GM12878 (cell line): ENCODE data around the gene EPHB2. TPM values are rescaled to one million over a fixed set of nuclear protein-coding genes. Genes with fewer than 3 reads are reported as not detected.

Source experiments
- ATAC-seq: fragments of 200-7000 bp; cut with Tn5 transposase; 3 replicates; pipeline ENCODE4 v1.9.1; 2020; ENCODE audit warnings: mild to moderate bottlenecking, moderate library complexity
- BruUV-seq: library from RNA; stranded (reverse); fragments of 400-500 nt; replicated peaks from 2 replicates; lab custom pipeline; 2021; lab: Mats Ljungman, UMichigan
- CTCF ChIA-PET: fragments of 300-600 bp; sonication (Branson Sonifier 250); formaldehyde crosslinking; extraction: SDS; loops from one replicate; lab custom pipeline; 2021; ENCODE audit warnings: inconsistent platforms; lab: Yijun Ruan, JAX
- POLR2A ChIA-PET: fragments of 350-600 bp; formaldehyde crosslinking; extraction: SDS; loops from one replicate; lab custom pipeline; 2021; ENCODE audit warnings: inconsistent platforms; lab: Charles Lee
- RAD21 ChIA-PET: fragments of 300-600 bp; sonication (Branson Sonifier 250); formaldehyde crosslinking; loops from one replicate; lab custom pipeline; 2023; ENCODE audit warnings: antibody characterized with exemption; ENCODE audit not compliant: unreplicated experiment; lab: Charles Lee
- SMC1A ChIA-PET: fragments of 300-600 bp; sonication (Branson Sonifier 250); formaldehyde crosslinking; loops from one replicate; lab custom pipeline; 2023; ENCODE audit not compliant: unreplicated experiment, uncharacterized antibody; lab: Charles Lee
- DNase-seq: peaks from one replicate; pipeline ENCODE4 v3.0.0-alpha.2; 2011; ENCODE audit warnings: low read depth, low spot score
- FAIRE-seq: peaks from 3 replicates; lab custom pipeline; 2011; peaks lifted over from hg19 to GRCh38; lab: Jason Lieb, UNC
- H2AFZ ChIP-seq: 2 replicates; pipeline ENCODE4 v1.6.0; 2011; ENCODE audit warnings: low read depth, low read length, control low read depth; ENCODE audit not compliant: control insufficient read depth
- H3K27ac ChIP-seq: 2 replicates; pipeline ENCODE4 v1.5.1; 2011; ENCODE audit warnings: control low read depth; ENCODE audit not compliant: control insufficient read depth, insufficient read depth
- H3K27me3 ChIP-seq, 2 experiments: replicated peaks in 1 of 2; 2 replicates each; pipeline versions ENCODE4 v1.6.0 to v1.6.1; 2011; ENCODE audit warnings: low read length in 1 of 2; ENCODE audit not compliant: control insufficient read depth in 2 of 2, insufficient read depth in 2 of 2
- H3K36me3 ChIP-seq, 2 experiments: 2 replicates each; pipeline ENCODE4 v1.5.1; 2011; ENCODE audit warnings: low read length in 1 of 2; ENCODE audit not compliant: control insufficient read depth in 2 of 2, insufficient read depth in 2 of 2
- H3K4me1 ChIP-seq: 2 replicates; pipeline ENCODE4 v1.6.1; 2011; ENCODE audit warnings: mild to moderate bottlenecking, low read length, moderate library complexity, mixed read lengths; ENCODE audit not compliant: control insufficient read depth, insufficient read depth
- H3K4me2 ChIP-seq: 2 replicates; pipeline ENCODE4 v1.6.0; 2011; ENCODE audit warnings: control low read depth; ENCODE audit not compliant: control insufficient read depth, insufficient read depth
- H3K4me3 ChIP-seq: fragments of 200-600 bp; sonication (generic); 2 replicates; pipeline ENCODE4 v1.5.1; 2016
- H3K79me2 ChIP-seq: 2 replicates; pipeline ENCODE4 v1.6.0; 2011; ENCODE audit warnings: low read length; ENCODE audit not compliant: control insufficient read depth, insufficient read depth
- H3K9ac ChIP-seq: 2 replicates; pipeline ENCODE4 v1.8.0; 2011; ENCODE audit warnings: low read length, control low read depth, mixed read lengths; ENCODE audit not compliant: control insufficient read depth, insufficient read depth
- H3K9me3 ChIP-seq: replicated peaks from 3 replicates; pipeline ENCODE4 v1.5.1; 2011; ENCODE audit warnings: mild to moderate bottlenecking, low read length; ENCODE audit not compliant: control insufficient read depth, insufficient read depth
- H4K20me1 ChIP-seq: 2 replicates; pipeline ENCODE4 v1.6.0; 2011; ENCODE audit not compliant: control insufficient read depth, insufficient read depth
- BRCA1 ChIP-seq: IDR thresholded peaks from 2 replicates; pipeline ENCODE4 v1.6.1; 2011; ENCODE audit warnings: low read depth, low read length, improper control_type of control experiment
- CTCF ChIP-seq, 3 experiments: IDR thresholded peaks in 2 of 3; conservative IDR thresholded peaks in 1 of 3; 2 replicates each; pipeline ENCODE4 v1.5.1; 2011; ENCODE audit warnings: low read depth in 3 of 3, low read length in 3 of 3, mild to moderate bottlenecking in 3 of 3, control low read depth in 2 of 3, moderate library complexity in 2 of 3, inconsistent platforms in 1 of 3, mixed read lengths in 1 of 3; ENCODE audit not compliant: control insufficient read depth in 2 of 3, insufficient read depth in 1 of 3; ENCODE audit errors: extremely low read depth in 1 of 3
- EED ChIP-seq: sonication (generic); IDR thresholded peaks from 2 replicates; pipeline ENCODE4 v1.6.1; 2016; ENCODE audit warnings: antibody characterized with exemption, low read depth
- ETV6 ChIP-seq, 2 experiments: fragments of 450-650 bp in 1 of 2; IDR thresholded peaks in 1 of 2; conservative IDR thresholded peaks in 1 of 2; 2 replicates each; pipeline ENCODE4 v1.6.1; 2014; ENCODE audit warnings: antibody characterized with exemption in 1 of 2, borderline replicate concordance in 1 of 2, low read depth in 1 of 2, mild to moderate bottlenecking in 1 of 2, moderate library complexity in 1 of 2
- FOS ChIP-seq: IDR thresholded peaks from 3 replicates; pipeline ENCODE4 v1.6.1; 2011; ENCODE audit warnings: borderline replicate concordance; ENCODE audit not compliant: insufficient read length; ENCODE audit errors: extremely low read depth
- GATAD2B ChIP-seq: fragments of 450-650 bp; conservative IDR thresholded peaks from 2 replicates; pipeline ENCODE4 v1.6.1; 2017; ENCODE audit warnings: low read depth, mild to moderate bottlenecking, moderate library complexity
- MTA2 ChIP-seq: fragments of 450-650 bp; IDR thresholded peaks from 2 replicates; pipeline ENCODE4 v1.6.1; 2016; ENCODE audit warnings: low read depth, mild to moderate bottlenecking, moderate library complexity
- POU2F2 ChIP-seq: IDR thresholded peaks from 3 replicates; pipeline ENCODE4 v1.6.1; 2011; ENCODE audit warnings: low read depth, mild to moderate bottlenecking, low read length, borderline replicate concordance
- WGBS: methylation state at CpG from one replicate; pipeline ENCODE4 v1.1.6; 2016; ENCODE audit warnings: low lambda C conversion rate; ENCODE audit not compliant: insufficient replicate concordance, insufficient coverage; ENCODE audit errors: missing lambda C conversion rate; 5-methylcytosine and 5-hydroxymethylcytosine counted together
- in situ Hi-C: fragments of 300-500 bp; cut with MboI; formaldehyde crosslinking; loops from 9 replicates; pipeline ENCODE4 v1.14.3; 2018; ENCODE audit warnings: mixed read lengths
- intact Hi-C: fragments of 100-400 bp; cut with micrococcal nuclease; formaldehyde crosslinking; loops from one replicate; pipeline ENCODE4 v1.14.2; 2022; ENCODE audit not compliant: unreplicated experiment
- polyA plus RNA-seq, 11 experiments: library from polyadenylated mRNA; depleted of rRNA in 4 of 11; unstranded in 6 of 11; stranded (reverse) in 5 of 11; fragments of >200 nt; fragmentation: Nextera tagmentation in 4 of 11; fragmentation: Illumina TruSeq in 1 of 11; extraction: Ambion mirVana in 4 of 11; extraction: Trizol in 1 of 11; gene quantifications; 1 replicate in 1 of 11; 2 replicates in 10 of 11; pipeline versions ENCODE4 v1.2.1 to v1.2.3, GENCODE V29; 2011 to 2016; ENCODE audit warnings: inconsistent platforms in 2 of 11, missing spikeins in 2 of 11, low read depth in 1 of 11
- total RNA-seq, 4 experiments: library from RNA; depleted of rRNA in 3 of 4; stranded (reverse); fragments of >200 nt in 3 of 4; fragmentation: Illumina TruSeq in 1 of 4; extraction: Trizol in 1 of 4; gene quantifications; 2 replicates each; pipeline versions ENCODE4 v1.2.1 to v1.2.3, GENCODE V29; 2013 to 2021
- TF ChIP-seq, protein P1 (sequence below): fragments of 450-650 bp; IDR thresholded peaks from 2 replicates; pipeline ENCODE4 v1.6.1; 2016; ENCODE audit warnings: mild to moderate bottlenecking
- TF ChIP-seq, protein P2 (sequence below): fragments of 450-650 bp; IDR thresholded peaks from 2 replicates; pipeline ENCODE4 v1.6.1; 2016; ENCODE audit warnings: mild to moderate bottlenecking
- TF ChIP-seq, protein P3 (sequence below): fragments of 450-650 bp; IDR thresholded peaks from 2 replicates; pipeline ENCODE4 v1.6.1; 2014; ENCODE audit warnings: mild to moderate bottlenecking
- TF ChIP-seq, protein P4 (sequence below): fragments of 450-650 bp; conservative IDR thresholded peaks from 2 replicates; pipeline ENCODE4 v1.6.1; 2017; ENCODE audit warnings: mild to moderate bottlenecking, moderate library complexity

Gene EPHB2
- total and polyA plus RNA-seq, 10 of the 15 experiments (the other 5 are each of a cell fraction or from before 2014, with no cell fraction given), result 0.13 to 3.3 (median 0.92) TPM

- TF ChIP-seq, protein P1, sequence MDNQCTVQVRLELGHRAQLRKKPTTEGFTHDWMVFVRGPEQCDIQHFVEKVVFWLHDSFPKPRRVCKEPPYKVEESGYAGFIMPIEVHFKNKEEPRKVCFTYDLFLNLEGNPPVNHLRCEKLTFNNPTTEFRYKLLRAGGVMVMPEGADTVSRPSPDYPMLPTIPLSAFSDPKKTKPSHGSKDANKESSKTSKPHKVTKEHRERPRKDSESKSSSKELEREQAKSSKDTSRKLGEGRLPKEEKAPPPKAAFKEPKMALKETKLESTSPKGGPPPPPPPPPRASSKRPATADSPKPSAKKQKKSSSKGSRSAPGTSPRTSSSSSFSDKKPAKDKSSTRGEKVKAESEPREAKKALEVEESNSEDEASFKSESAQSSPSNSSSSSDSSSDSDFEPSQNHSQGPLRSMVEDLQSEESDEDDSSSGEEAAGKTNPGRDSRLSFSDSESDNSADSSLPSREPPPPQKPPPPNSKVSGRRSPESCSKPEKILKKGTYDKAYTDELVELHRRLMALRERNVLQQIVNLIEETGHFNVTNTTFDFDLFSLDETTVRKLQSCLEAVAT, result no peak
- TF ChIP-seq, protein P2, sequence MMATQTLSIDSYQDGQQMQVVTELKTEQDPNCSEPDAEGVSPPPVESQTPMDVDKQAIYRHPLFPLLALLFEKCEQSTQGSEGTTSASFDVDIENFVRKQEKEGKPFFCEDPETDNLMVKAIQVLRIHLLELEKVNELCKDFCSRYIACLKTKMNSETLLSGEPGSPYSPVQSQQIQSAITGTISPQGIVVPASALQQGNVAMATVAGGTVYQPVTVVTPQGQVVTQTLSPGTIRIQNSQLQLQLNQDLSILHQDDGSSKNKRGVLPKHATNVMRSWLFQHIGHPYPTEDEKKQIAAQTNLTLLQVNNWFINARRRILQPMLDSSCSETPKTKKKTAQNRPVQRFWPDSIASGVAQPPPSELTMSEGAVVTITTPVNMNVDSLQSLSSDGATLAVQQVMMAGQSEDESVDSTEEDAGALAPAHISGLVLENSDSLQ, result no peak
- TF ChIP-seq GATAD2B (no peak), MTA2 (no peak), ETV6 (conservative IDR thresholded peaks at IDR 0.05 in 1 of 2, IDR thresholded peaks at IDR 0.05 in 1 of 2; ENCODE audit: borderline replicate concordance in 1 of 2, low read depth in 1 of 2) (no peak), CTCF (IDR thresholded peaks at IDR 0.05 in 2 of 3, conservative IDR thresholded peaks at IDR 0.05 in 1 of 3; ENCODE audit: control insufficient read depth in 2 of 3, extremely low read depth in 1 of 3, insufficient read depth in 1 of 3, low read depth in 3 of 3, low read length in 3 of 3) (no peak)
Measured at GRCh38 chr1:22872981-22873664, 162.5 kb downstream of the EPHB2 start (continued).

GRCh38 chr1:22874785-22875184 lies 164.1 kb downstream of the EPHB2 start:
- Histone ChIP-seq H4K20me1 (no peaks in the 10 kb centered on the region; the same call in 1 of the 2 replicates), H3K27me3 (peaks cover 0 to 3% of the 10 kb centered on the region in 2 experiments; a peak in 2 of 4 replicates), H3K27ac (no peak overlapping the region), H3K9me3 (no peaks in the 10 kb centered on the region), H3K4me3 (no peak overlapping the region), H3K4me2 (no peak overlapping the region), H3K9ac (no peak overlapping the region), H3K36me3 (no peaks in the 10 kb centered on the region), H3K79me2 (no peaks in the 10 kb centered on the region), H2AFZ (no peak overlapping the region), H3K4me1 (no peaks in the 10 kb centered on the region)
- in situ Hi-C loops, result no loop called here
- BruUV-seq, result no TSS peak
- 20% methylated on average over 8 of the region's 8 CpGs for WGBS
- TF ChIP-seq, protein P3, sequence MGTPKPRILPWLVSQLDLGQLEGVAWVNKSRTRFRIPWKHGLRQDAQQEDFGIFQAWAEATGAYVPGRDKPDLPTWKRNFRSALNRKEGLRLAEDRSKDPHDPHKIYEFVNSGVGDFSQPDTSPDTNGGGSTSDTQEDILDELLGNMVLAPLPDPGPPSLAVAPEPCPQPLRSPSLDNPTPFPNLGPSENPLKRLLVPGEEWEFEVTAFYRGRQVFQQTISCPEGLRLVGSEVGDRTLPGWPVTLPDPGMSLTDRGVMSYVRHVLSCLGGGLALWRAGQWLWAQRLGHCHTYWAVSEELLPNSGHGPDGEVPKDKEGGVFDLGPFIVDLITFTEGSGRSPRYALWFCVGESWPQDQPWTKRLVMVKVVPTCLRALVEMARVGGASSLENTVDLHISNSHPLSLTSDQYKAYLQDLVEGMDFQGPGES, result no peak
- TF ChIP-seq, protein P4, sequence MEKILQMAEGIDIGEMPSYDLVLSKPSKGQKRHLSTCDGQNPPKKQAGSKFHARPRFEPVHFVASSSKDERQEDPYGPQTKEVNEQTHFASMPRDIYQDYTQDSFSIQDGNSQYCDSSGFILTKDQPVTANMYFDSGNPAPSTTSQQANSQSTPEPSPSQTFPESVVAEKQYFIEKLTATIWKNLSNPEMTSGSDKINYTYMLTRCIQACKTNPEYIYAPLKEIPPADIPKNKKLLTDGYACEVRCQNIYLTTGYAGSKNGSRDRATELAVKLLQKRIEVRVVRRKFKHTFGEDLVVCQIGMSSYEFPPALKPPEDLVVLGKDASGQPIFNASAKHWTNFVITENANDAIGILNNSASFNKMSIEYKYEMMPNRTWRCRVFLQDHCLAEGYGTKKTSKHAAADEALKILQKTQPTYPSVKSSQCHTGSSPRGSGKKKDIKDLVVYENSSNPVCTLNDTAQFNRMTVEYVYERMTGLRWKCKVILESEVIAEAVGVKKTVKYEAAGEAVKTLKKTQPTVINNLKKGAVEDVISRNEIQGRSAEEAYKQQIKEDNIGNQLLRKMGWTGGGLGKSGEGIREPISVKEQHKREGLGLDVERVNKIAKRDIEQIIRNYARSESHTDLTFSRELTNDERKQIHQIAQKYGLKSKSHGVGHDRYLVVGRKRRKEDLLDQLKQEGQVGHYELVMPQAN, result no peak
- TF ChIP-seq FOS, result no peak
- TF ChIP-seq EED, result no peak
- TF ChIP-seq BRCA1, result no peak
- TF ChIP-seq POU2F2, result no peak
- intact Hi-C loops, result no loop called here
- DNase-seq (no peak), FAIRE-seq (no peak), ATAC-seq (no peak)
- ChIA-PET RAD21 (no interaction called here), SMC1A (no interaction called here), CTCF (no interaction called here), POLR2A (no interaction called here)
